Epidermal melanocyte (primary cell): Measurements from ENCODE around the gene CARD10.
"Not testable (repeated sequence)": the region's sequence is repeated elsewhere in the genome, so short reads cannot be mapped to it uniquely, and the experiment has no call there.

ENCODE experiments used
- DNase-seq: peaks from one replicate; pipeline ENCODE4 v3.0.0; 2011; ENCODE audit warnings: low spot score; ENCODE audit not compliant: insufficient read length

Gene CARD10

GRCh38 chr22:37486224-37486845 lies 32.9 kb downstream of the CARD10 start, which contains the start of gene MFNG:
Gene MFNG (minus strand): TSS chr22:37486384. CDS start chr22:37486177, 207 bp downstream.
- peak; percentile 36 for DNase-seq

GRCh38 chr22:37485395-37486223 lies 33.6 kb downstream of the CARD10 start:
- DNase-seq: no peak

- no peak for DNase-seq
These were observed 34.5 kb downstream of the CARD10 start for GRCh38 chr22:37484480-37485394.

GRCh38 chr22:37483050-37483449 lies 36.2 kb downstream of the CARD10 start:
- no peak for DNase-seq

GRCh38 chr22:37482244-37482643 lies 37.0 kb downstream of the CARD10 start:
- no peak for DNase-seq

- no peak for DNase-seq
These were observed 37.8 kb downstream of the CARD10 start for GRCh38 chr22:37481347-37481907.

- DNase-seq: no peak
These were observed 38.5 kb downstream of the CARD10 start for GRCh38 chr22:37480387-37481346.

GRCh38 chr22:37479196-37479595 lies 40.0 kb downstream of the CARD10 start:
- no peak for DNase-seq

- DNase-seq: no peak
These were observed 42.6 kb downstream of the CARD10 start for GRCh38 chr22:37476389-37477329.

GRCh38 chr22:37474447-37475090 lies 44.6 kb downstream of the CARD10 start:
- DNase-seq: no peak

GRCh38 chr22:37473437-37473946 lies 45.7 kb downstream of the CARD10 start:
- no peak for DNase-seq

- no peak for DNase-seq
These were observed 46.7 kb downstream of the CARD10 start for GRCh38 chr22:37472418-37473006.

GRCh38 chr22:37471727-37472417 lies 47.3 kb downstream of the CARD10 start:
- no peak for DNase-seq

GRCh38 chr22:37470087-37470445 lies 49.1 kb downstream of the CARD10 start:
- no peak for DNase-seq

GRCh38 chr22:37469416-37470086 lies 49.7 kb downstream of the CARD10 start:
- DNase-seq: no peak

GRCh38 chr22:37468201-37468695 lies 51.0 kb downstream of the CARD10 start:
- DNase-seq: not testable (repeated sequence)
